Measurements from ENCODE around the gene TMUB1.
A peak's percentile ranks its signal among the peaks of the same experiment; 100 is the strongest.

The TMUB1 gene

GRCh38 chr7:151101621-151102396, 18.5 kb upstream of the TMUB1 start:
- no peak for DNase-seq

GRCh38 chr7:151100921-151101320, 17.6 kb upstream of the TMUB1 start:
- no peak for DNase-seq

- no peak for DNase-seq
Measured at GRCh38 chr7:151099486-151100211, 16.4 kb upstream of the TMUB1 start.

- no peak for DNase-seq
Measured at GRCh38 chr7:151095828-151096475, 12.7 kb upstream of the TMUB1 start.

GRCh38 chr7:151095123-151095797, 12.0 kb upstream of the TMUB1 start:
- DNase-seq = no peak

- no peak for DNase-seq
Measured at GRCh38 chr7:151094675-151095074, 11.4 kb upstream of the TMUB1 start.

- DNase-seq = no peak
Measured at GRCh38 chr7:151093748-151094147, 10.5 kb upstream of the TMUB1 start.

GRCh38 chr7:151091988-151092387, 8.7 kb upstream of the TMUB1 start:
- DNase-seq = no peak

GRCh38 chr7:151091431-151091830, 8.1 kb upstream of the TMUB1 start:
- no peak for DNase-seq

- DNase-seq = no peak
Measured at GRCh38 chr7:151091003-151091402, 7.7 kb upstream of the TMUB1 start.

GRCh38 chr7:151089893-151090730, 6.8 kb upstream of the TMUB1 start:
- no peak for DNase-seq

GRCh38 chr7:151088856-151089699, 5.8 kb upstream of the TMUB1 start:
- peak; percentile 24 to 74 for DNase-seq

GRCh38 chr7:151088019-151088855, 4.9 kb upstream of the TMUB1 start:
- no peak for DNase-seq

- peak in 1 of 2 donors; percentile 34 for DNase-seq
Measured at GRCh38 chr7:151087245-151088018, 4.1 kb upstream of the TMUB1 start.

- peak in 1 of 2 donors; percentile 28 for DNase-seq
Measured at GRCh38 chr7:151086802-151087244, 3.5 kb upstream of the TMUB1 start.

- peak; percentile 48 to 63 for DNase-seq
Measured at GRCh38 chr7:151085691-151086620, 2.7 kb upstream of the TMUB1 start, which contains the start of gene AGAP3. Gene AGAP3 (plus strand): TSS chr7:151086475. CDS start chr7:151086742, 267 bp downstream.

GRCh38 chr7:151085329-151085690, 2.0 kb upstream of the TMUB1 start:
- no peak for DNase-seq

- DNase-seq = no peak
Measured at GRCh38 chr7:151083824-151084160, 499 bp upstream of the TMUB1 start.
